GM12892 (cell line): ENCODE measurements around the gene TMEM9.

Experiments used
- DNase-seq: peaks from one replicate; pipeline ENCODE4 v3.0.0; 2011; ENCODE audit not compliant: insufficient read length
- FAIRE-seq: peaks from 2 replicates; lab custom pipeline; 2011; peaks lifted over from hg19 to GRCh38; lab: Jason Lieb, UNC
- POLR2A ChIP-seq: IDR thresholded peaks from 2 replicates; pipeline ENCODE4 v1.6.1; 2011; ENCODE audit warnings: low read depth, low read length, control low read depth
- POLR2AphosphoS5 ChIP-seq: IDR thresholded peaks from 2 replicates; pipeline ENCODE4 v1.6.1; 2011; ENCODE audit warnings: low read depth, low read length, control low read depth
- TAF1 ChIP-seq: IDR thresholded peaks from 2 replicates; pipeline ENCODE4 v1.6.1; 2011; ENCODE audit warnings: low read depth, mild to moderate bottlenecking, control low read depth, low read length, borderline replicate concordance

TMEM9 gene

DNA sequence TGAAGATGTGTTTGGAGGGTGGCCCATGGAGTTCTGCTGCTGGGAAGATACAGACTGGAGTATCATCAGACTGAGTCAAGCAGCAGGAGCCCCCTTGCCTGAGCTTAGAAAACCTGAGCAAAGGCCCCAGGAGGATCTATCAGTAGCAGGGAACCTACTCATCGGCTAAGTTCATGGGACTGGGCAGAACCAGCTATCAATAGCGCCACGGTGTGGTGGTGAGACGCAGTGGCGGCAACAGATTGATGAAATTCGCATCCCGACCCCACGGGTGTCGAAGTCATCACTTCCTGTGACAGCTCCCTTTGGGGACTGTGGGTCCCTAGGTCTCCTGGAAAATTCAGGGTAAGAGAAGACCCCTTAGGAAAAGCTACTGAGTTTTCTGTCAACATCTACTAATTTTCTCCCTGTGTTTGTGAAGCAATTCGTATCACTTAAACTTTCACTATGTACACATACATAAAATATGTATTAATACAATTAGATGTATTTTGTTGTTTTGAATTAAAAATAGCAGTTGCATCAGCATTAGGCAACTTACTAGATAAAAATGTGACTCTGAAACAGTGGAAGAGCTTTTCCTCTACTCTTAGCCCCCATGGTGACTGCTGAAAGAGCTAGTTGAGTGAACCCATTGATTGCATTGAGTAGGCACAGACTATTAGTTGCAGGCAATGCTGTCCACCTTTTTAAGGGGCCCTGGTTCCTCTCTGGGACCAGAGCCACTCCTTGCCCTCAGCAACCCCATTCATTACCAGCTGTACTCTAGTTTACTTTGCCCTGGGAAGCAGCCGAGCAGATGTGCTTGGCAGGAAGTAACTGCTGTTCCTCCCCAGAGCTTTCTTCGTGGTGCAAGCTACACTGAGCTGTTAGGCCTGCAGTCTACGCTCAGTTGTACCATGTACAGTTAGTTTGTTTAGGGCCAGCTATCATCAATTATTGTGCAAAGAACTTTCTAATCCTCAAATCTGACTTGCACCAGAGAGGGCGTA is 34.8 kb downstream of the TMEM9 start:
- TF ChIP-seq TAF1: no peak
- no peak for TF ChIP-seq POLR2A
- no peak for TF ChIP-seq POLR2AphosphoS5
- FAIRE-seq (peak; percentile 82), DNase-seq (peak; percentile 44)

DNA sequence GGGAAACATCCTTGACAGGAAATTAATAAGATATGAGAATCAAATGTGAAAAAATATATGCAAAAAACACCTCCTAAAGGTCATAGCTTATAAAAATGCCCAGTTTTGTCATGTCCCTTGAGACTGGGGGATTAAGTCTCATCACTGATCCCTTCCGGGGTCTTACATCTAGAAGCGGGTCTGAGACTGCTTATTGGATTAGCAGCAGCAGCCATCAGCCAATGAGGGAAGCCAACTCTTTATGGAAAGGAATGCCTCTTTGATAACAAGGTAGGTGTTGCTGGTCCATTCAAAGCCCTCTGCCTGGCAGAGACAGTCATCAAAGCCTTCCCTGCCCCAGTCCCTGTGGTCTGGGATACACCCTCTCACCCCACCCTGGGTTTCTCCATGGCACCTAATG is 38.2 kb downstream of the TMEM9 start:
- no peak for DNase-seq
- TF ChIP-seq TAF1 (no peak), POLR2AphosphoS5 (no peak), POLR2A (no peak)
- FAIRE-seq: no peak

DNA sequence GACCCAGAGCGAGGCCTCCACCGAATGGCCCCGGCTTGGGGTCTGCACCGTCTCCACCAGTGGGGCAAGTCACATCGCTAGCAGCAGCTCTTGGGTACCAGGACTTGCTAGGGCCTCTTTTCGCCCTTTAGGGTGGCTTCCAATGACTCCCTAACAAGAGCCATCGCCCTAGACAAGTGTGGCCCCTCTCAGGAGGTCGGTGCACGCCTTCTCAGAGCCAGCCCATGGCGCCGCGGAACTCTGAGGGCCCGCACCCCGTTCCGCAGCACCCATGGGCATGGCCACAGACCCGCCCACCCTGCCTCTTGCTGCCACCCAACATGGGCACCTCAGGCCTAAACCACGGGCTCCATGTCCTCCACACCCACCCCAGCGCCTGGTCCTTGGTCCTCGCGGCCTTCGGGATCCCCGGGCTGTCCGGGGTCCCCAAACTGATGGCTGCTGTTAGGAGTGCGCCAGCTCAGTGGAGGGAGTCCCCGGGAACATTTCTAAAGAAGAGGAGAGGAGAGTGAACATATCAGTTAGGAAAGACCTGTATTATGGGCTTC is 38.8 kb downstream of the TMEM9 start:
- FAIRE-seq: no peak
- TF ChIP-seq POLR2AphosphoS5: no peak
- TF ChIP-seq TAF1: no peak
- no peak for TF ChIP-seq POLR2A

DNA sequence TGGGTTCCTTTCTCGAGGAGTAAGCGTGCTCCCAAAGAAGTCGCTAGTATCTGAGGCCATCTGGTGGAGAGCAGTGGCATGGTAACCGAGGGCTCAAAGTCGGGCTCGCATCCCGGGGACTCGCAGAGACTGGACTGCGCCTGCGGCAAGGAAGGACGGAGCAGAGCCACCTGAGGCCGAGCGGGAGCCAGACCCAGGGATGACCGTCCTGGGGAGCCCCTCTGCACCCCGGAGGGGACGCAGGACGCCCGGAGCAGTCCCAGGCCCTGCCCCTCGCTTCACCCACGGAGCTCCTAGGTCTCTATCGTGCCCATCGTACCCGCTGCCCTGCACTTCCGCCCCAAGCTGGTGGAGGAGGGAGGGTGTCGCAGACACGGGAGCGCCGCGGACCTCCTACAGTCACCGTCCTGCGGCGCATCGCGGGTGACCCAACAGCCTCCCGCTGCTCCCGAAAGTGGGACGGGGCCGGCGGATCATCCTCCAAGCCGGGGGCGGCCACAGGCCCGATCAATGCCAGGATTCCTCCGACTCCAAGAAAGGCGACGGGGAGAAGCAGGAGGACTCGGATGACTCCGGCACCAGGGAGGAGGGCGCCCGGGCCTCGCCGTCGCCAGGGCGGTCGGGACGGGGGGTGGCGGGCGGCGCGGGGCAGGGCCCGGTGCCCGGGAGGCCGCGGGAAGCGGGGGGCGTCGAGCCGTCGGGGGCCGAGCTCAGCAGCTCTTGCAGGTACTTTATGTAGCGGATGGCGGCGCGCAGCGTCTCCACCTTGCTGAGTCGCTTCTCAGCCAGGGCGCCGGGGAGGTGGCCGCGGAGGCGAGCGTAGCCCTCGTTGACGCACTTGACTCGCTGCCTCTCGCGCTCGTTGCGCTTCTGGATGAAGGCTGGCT is 39.8 kb downstream of the TMEM9 start:
- DNase-seq (peak; percentile 82), FAIRE-seq (peak; percentile 98)
- TF ChIP-seq POLR2AphosphoS5 (no peak), POLR2A (no peak), TAF1 (no peak)

More for the DNA sequence above, 38.8 kb downstream of the TMEM9 start:
- DNase-seq: no peak

DNA sequence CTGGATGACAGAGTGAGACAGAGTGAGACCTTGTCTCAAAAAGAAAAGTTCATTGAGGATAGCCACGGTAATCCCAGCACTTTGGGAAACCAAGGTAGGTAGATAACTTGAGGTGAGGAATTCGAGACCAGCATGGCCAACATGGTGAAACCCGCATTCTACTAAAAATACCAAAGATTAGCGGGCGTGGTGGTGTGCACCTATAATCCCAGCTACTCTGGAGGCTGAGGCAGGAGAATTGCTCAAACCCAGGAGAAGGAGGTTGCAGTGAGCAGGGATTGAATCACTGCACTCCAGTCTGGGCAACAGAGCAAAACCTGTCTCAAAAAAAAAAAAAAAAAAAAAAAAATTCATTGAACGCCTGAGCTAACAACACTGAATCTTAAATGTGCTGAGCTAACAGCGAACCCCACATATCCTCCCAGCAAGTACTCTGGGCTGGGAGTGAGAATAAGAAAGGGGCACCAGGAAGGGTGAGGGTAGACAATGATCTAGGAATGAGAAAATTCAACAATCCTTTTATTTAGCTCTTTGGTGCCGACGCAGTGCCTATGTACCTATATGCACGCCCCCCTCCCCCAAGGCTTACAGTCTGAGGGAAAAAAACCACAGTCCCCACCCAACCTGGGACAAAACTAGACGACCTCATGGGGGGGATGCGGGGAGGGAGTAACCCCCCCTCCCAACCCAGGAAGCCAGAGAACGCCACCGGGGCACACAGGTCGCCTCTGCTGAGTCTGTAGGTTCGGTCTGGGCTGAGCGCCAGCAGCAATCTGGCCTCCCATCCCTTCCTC is 40.6 kb downstream of the TMEM9 start:
- DNase-seq (no peak), FAIRE-seq (no peak)
- TF ChIP-seq TAF1 (no peak), POLR2AphosphoS5 (no peak)

DNA sequence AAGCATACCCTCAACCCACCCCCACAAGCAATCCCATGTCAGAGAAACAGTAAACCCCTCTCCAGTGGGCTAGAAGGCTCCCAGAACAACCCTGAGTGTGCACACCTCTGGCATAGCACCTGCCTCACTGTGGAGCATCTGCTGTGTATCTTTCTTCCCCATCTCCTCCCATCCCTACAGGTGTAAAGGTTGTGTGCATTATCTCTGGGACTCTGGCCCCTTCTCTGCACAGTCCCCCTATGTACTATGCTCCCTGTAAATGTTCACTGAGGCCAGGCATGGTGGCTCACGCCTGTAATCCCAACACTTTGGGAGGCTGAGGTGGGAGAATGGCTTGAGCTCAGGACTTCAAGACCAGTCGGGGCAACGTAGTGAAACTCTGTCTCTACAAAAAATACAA is 41.3 kb downstream of the TMEM9 start:
- TF ChIP-seq POLR2A (no peak), TAF1 (no peak), POLR2AphosphoS5 (no peak)
- no peak for DNase-seq
- no peak for FAIRE-seq

DNA sequence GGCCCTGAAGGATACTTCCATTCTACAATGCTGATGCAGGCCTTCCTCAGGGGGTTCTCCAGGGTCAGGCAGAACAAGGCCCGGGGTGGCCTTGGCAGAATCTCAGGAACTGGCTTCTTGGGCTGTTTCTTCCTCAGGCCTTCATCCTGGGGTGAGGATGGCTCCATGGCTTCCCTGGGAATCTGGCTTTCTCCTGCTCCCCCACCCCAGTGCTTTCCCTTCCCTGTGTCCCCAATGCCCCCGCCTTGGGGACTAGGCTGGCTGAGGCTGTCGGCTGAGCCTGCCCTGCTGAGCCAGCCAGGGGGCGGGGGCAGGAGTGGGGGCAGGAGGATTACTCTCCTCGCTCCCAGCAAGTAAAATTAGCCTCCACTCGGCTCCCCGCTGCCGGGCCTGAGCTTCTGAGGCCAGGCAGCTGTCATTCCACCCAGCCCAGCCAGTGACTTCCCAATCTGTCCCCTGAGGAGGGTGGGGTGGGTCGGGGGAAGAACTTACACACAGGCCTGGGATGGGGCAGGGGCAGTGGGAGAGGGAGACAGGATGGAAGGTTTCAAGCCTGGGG is 42.0 kb downstream of the TMEM9 start, which contains the start of gene CACNA1S:
CACNA1S (minus strand) TSS at position 254 of the 559 bp plus-strand sequence; CDS start at position 167, 87 bp downstream.
- no peak for TF ChIP-seq TAF1
- no peak for TF ChIP-seq POLR2A
- TF ChIP-seq POLR2AphosphoS5: no peak
- DNase-seq (no peak), FAIRE-seq (no peak)

DNA sequence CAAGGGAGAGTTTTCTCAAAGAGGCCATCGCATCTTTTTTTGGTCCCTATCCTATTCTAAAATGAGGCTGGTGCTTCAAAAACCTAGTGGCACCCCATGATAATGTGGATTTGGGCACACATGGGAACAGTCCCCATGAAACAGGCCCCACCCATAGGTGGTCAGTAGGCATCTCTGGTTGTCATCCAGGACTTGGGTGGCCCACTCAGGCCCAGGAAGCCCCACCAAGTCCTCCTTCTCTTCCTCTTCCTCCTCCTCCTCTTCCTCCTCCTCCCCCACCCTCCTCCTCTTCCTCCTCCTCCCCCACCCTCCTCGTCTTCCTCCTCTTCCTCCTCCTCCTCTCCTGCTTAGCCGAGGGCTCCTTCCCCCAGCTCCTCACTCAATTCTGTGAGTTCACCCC is 42.6 kb downstream of the TMEM9 start:
- TF ChIP-seq POLR2A (no peak), TAF1 (no peak), POLR2AphosphoS5 (no peak)
- no peak for FAIRE-seq
- DNase-seq: no peak

DNA sequence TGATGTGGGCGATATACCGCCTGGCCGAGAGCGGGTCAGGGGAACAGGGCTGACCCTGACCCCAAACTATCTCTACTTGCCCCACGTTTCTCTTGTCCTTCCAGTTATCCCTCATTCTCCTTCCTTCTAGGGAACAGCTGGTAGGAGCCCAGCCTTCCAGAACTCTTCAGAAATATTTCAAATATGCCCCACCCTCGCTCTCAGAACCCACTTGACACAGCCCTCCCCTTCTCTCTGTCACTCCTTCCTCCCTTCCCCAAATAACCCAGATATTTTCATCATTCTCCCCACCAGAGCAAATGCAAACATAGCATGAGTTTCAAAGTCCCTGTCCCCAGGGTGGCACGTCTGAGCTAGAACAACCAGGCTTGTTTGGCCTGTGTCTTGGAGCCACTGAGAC is 43.1 kb downstream of the TMEM9 start:
- DNase-seq (no peak), FAIRE-seq (no peak)
- TF ChIP-seq POLR2AphosphoS5 (no peak), TAF1 (no peak), POLR2A (no peak)

DNA sequence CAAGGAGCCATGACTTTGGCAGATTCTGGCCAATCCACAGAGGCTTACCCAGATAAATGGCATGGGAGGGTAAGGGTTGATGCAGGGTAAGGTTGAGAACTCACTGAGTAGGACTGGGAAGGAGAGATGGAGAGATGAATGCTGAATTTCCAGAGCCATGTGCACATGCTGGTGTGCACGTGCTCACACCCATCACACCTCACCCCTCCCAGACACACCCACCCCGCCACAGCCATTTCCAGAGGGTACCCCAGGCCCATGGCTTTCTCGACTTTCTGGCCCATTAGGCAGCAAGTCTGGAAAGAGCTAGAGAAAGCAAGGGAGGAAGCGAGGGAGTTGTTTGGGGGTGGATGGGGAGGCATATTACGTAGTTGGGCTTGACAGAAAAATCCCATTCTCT is 43.7 kb downstream of the TMEM9 start:
- DNase-seq (no peak), FAIRE-seq (no peak)
- no peak for TF ChIP-seq TAF1
- TF ChIP-seq POLR2AphosphoS5: no peak
- no peak for TF ChIP-seq POLR2A
